GM23338 (cell line): ENCODE measurements around the gene SEC23A. TPM values are rescaled to one million over a fixed set of nuclear protein-coding genes. Genes with fewer than 3 reads are reported as not detected.

ENCODE experiments used
- ATAC-seq: fragments of 200-7000 bp; cut with Tn5 transposase; 3 replicates; pipeline ENCODE4 v1.9.1; 2020
- DNase-seq: peaks from one replicate; pipeline ENCODE4 v3.0.0-alpha.2; 2015; ENCODE audit warnings: low spot score
- H2AFZ ChIP-seq: fragments of 200-600 bp; sonication (generic); 2 replicates; pipeline ENCODE4 v1.8.0; 2016; ENCODE audit warnings: antibody characterized with exemption, mild to moderate bottlenecking, moderate library complexity
- H3F3A ChIP-seq: fragments of 200-600 bp; sonication (generic); replicated peaks from 2 replicates; pipeline ENCODE4 v1.8.0; 2017; ENCODE audit warnings: antibody characterized with exemption, mixed run types, low read depth
- H3K27ac ChIP-seq: fragments of 200-600 bp; sonication (generic); 2 replicates; pipeline ENCODE4 v1.6.1; 2016; ENCODE audit warnings: low read depth
- H3K27me3 ChIP-seq: fragments of 200-600 bp; sonication (generic); 2 replicates; pipeline ENCODE4 v1.8.0; 2016; ENCODE audit warnings: mild to moderate bottlenecking, mixed run types, moderate library complexity; ENCODE audit not compliant: insufficient read depth
- H3K36me3 ChIP-seq: fragments of 200-600 bp; sonication (generic); 2 replicates; pipeline ENCODE4 v1.8.0; 2016; ENCODE audit warnings: mild to moderate bottlenecking; ENCODE audit not compliant: insufficient read depth
- H3K4me1 ChIP-seq: fragments of 200-600 bp; sonication (generic); 2 replicates; pipeline ENCODE4 v1.8.0; 2016; ENCODE audit warnings: mild to moderate bottlenecking, moderate library complexity; ENCODE audit not compliant: insufficient read depth
- H3K4me2 ChIP-seq: fragments of 200-600 bp; sonication (generic); 2 replicates; pipeline ENCODE4 v1.7.1; 2017; ENCODE audit warnings: mixed run types
- H3K4me3 ChIP-seq: fragments of 200-600 bp; sonication (generic); 2 replicates; pipeline ENCODE4 v1.6.1; 2016; ENCODE audit warnings: mixed run types
- H3K79me2 ChIP-seq: fragments of 200-600 bp; sonication (generic); replicated peaks from 2 replicates; pipeline ENCODE4 v1.8.0; 2017; ENCODE audit warnings: mild to moderate bottlenecking; ENCODE audit not compliant: insufficient read depth
- H3K9me2 ChIP-seq: fragments of 200-600 bp; sonication (generic); 2 replicates; pipeline ENCODE4 v1.8.0; 2017; ENCODE audit not compliant: insufficient read depth
- H4K20me1 ChIP-seq: fragments of 200-600 bp; sonication (generic); replicated peaks from 2 replicates; pipeline ENCODE4 v1.8.0; 2017; ENCODE audit warnings: mild to moderate bottlenecking; ENCODE audit not compliant: insufficient read depth
- H3K27ac Mint-ChIP-seq: 2 replicates; pipeline ENCODE4 v1.8.0; 2020; ENCODE audit warnings: inconsistent platforms, mild to moderate bottlenecking, moderate library complexity, mixed read lengths
- H3K27me3 Mint-ChIP-seq: 3 replicates; pipeline ENCODE4 v1.8.0; 2022; ENCODE audit warnings: low read depth, mild to moderate bottlenecking, moderate library complexity, mixed read lengths, inconsistent platforms; ENCODE audit not compliant: insufficient read depth, poor library complexity
- H3K36me3 Mint-ChIP-seq: 3 replicates; pipeline ENCODE4 v1.8.0; 2021; ENCODE audit warnings: low read depth, mild to moderate bottlenecking, inconsistent platforms, moderate library complexity, mixed read lengths
- H3K4me1 Mint-ChIP-seq: 3 replicates; pipeline ENCODE4 v1.8.0; 2020; ENCODE audit warnings: mild to moderate bottlenecking, inconsistent platforms, mixed read lengths
- H3K4me3 Mint-ChIP-seq: 3 replicates; pipeline ENCODE4 v1.8.0; 2021; ENCODE audit warnings: moderate library complexity, mild to moderate bottlenecking, inconsistent platforms, mixed read lengths
- H3K9me3 Mint-ChIP-seq: 3 replicates; pipeline ENCODE4 v1.8.0; 2020; ENCODE audit warnings: moderate library complexity, mild to moderate bottlenecking, inconsistent platforms, mixed read lengths
- EZH2 ChIP-seq: fragments of 200-600 bp; sonication (generic); IDR thresholded peaks from one replicate; pipeline ENCODE4 v1.8.0; 2017; ENCODE audit warnings: antibody characterized with exemption, mild to moderate bottlenecking, low read depth; ENCODE audit not compliant: unreplicated experiment
- EZH2phosphoT487 ChIP-seq: fragments of 200-600 bp; sonication (generic); IDR thresholded peaks from one replicate; pipeline ENCODE4 v1.8.1; 2018; ENCODE audit warnings: antibody characterized with exemption; ENCODE audit not compliant: unreplicated experiment
- JUNB ChIP-seq: IDR thresholded peaks from one replicate; pipeline ENCODE4 v1.6.1; 2016; ENCODE audit warnings: antibody characterized with exemption; ENCODE audit not compliant: unreplicated experiment
- NANOG ChIP-seq: IDR thresholded peaks from 2 replicates; pipeline ENCODE4 v1.6.1; 2016; ENCODE audit warnings: antibody characterized with exemption, borderline replicate concordance
- POLR2AphosphoS5 ChIP-seq: IDR thresholded peaks from 2 replicates; pipeline ENCODE4 v1.6.1; 2016; ENCODE audit warnings: antibody characterized with exemption, low read depth
- STAT1 ChIP-seq: IDR thresholded peaks from one replicate; pipeline ENCODE4 v1.6.1; 2016; ENCODE audit warnings: antibody characterized with exemption; ENCODE audit not compliant: unreplicated experiment
- ZNF114 ChIP-seq: fragments of 250-450 bp; sonication (Bioruptor Pico); IDR thresholded peaks from 2 replicates; pipeline ENCODE4 v1.5.0; 2020; ENCODE audit warnings: mild to moderate bottlenecking, moderate library complexity
- ZNF331 ChIP-seq: fragments of 250-450 bp; sonication (Bioruptor Pico); IDR thresholded peaks from 2 replicates; pipeline ENCODE4 v1.5.0; 2020; ENCODE audit warnings: low read depth, mild to moderate bottlenecking, moderate library complexity
- polyA plus RNA-seq: library from polyadenylated mRNA; unstranded; fragments of >200 nt; fragmentation: Nextera tagmentation; extraction: Ambion mirVana; gene quantifications from 2 replicates; pipeline ENCODE4 v1.2.1, GENCODE V29; 2016
- total RNA-seq: library from RNA; depleted of rRNA; stranded (reverse); fragments of >200 nt; shearing (Covaris generic); gene quantifications from 2 replicates; pipeline ENCODE4 v1.2.3, GENCODE V29; 2014
- TF ChIP-seq, protein P1 (sequence below): IDR thresholded peaks from 2 replicates; pipeline ENCODE4 v1.6.1; 2016; ENCODE audit warnings: antibody characterized with exemption
- TF ChIP-seq, protein P2 (sequence below): fragments of 250-450 bp; sonication (Bioruptor Pico); IDR thresholded peaks from 2 replicates; pipeline ENCODE4 v1.5.0; 2020; ENCODE audit warnings: mild to moderate bottlenecking, moderate library complexity
- TF ChIP-seq, protein P3 (sequence below): IDR thresholded peaks from one replicate; pipeline ENCODE4 v1.6.1; 2018; ENCODE audit warnings: antibody characterized with exemption; ENCODE audit not compliant: unreplicated experiment

SEC23A gene
- total and polyA plus RNA-seq, 2 experiments from 2014 or later, result 22.7 to 89.9 TPM

DNA sequence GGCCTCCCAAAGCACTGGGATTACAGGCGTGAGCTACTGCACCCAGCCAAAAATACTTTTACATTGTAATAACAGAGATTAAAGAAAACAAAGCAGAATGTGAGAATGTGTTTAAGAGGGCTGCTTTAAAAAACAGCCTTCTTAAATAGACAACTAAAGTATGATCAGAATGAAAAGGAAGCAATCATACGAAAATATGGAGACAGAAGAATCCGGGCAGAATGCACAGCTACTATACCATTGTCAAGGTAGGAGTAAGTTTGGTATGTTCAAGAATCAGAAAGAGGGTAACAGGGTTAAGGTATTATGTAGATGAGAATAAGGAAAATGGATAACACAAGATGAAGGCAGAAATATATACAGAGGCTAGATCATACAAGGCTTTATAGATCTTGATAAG lies 8.5 kb downstream of the SEC23A start:
- H3K27ac Mint-ChIP-seq, result no peak overlapping the region
- H3K4me1 ChIP-seq, result peaks cover 4% of the 10 kb centered on the region
- H3K27ac ChIP-seq, result no peak overlapping the region
- no peaks in the 10 kb centered on the region for H3F3A ChIP-seq
- no peak overlapping the region for H2AFZ ChIP-seq
- no peaks in the 10 kb centered on the region for H3K27me3 Mint-ChIP-seq
- no peaks in the 10 kb centered on the region for H3K27me3 ChIP-seq
- no peak for ATAC-seq
- peaks cover 43% of the 10 kb centered on the region for H3K36me3 ChIP-seq
- no peak overlapping the region for H3K4me2 ChIP-seq
- peaks cover 47% of the 10 kb centered on the region for H3K36me3 Mint-ChIP-seq
- peaks cover 9% of the 10 kb centered on the region; the same call in 2 of the 3 replicates for H3K4me1 Mint-ChIP-seq
- H3K9me3 Mint-ChIP-seq, result no peaks in the 10 kb centered on the region
- 0 out of 2 replicates have a peak, but pooled peaks cover 6% of the 10 kb centered on the region for H4K20me1 ChIP-seq
- no peak for TF ChIP-seq EZH2
- TF ChIP-seq ZNF331 (CRISPR knock-in tag), result no peak
- no peak for TF ChIP-seq ZNF114 (CRISPR knock-in tag)
- no peak for TF ChIP-seq POLR2AphosphoS5
- TF ChIP-seq, protein P1, sequence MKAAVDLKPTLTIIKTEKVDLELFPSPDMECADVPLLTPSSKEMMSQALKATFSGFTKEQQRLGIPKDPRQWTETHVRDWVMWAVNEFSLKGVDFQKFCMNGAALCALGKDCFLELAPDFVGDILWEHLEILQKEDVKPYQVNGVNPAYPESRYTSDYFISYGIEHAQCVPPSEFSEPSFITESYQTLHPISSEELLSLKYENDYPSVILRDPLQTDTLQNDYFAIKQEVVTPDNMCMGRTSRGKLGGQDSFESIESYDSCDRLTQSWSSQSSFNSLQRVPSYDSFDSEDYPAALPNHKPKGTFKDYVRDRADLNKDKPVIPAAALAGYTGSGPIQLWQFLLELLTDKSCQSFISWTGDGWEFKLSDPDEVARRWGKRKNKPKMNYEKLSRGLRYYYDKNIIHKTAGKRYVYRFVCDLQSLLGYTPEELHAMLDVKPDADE, result no peak
- TF ChIP-seq NANOG, result no peak
- no peak for TF ChIP-seq STAT1
- no peak for TF ChIP-seq EZH2phosphoT487
- TF ChIP-seq, protein P2, sequence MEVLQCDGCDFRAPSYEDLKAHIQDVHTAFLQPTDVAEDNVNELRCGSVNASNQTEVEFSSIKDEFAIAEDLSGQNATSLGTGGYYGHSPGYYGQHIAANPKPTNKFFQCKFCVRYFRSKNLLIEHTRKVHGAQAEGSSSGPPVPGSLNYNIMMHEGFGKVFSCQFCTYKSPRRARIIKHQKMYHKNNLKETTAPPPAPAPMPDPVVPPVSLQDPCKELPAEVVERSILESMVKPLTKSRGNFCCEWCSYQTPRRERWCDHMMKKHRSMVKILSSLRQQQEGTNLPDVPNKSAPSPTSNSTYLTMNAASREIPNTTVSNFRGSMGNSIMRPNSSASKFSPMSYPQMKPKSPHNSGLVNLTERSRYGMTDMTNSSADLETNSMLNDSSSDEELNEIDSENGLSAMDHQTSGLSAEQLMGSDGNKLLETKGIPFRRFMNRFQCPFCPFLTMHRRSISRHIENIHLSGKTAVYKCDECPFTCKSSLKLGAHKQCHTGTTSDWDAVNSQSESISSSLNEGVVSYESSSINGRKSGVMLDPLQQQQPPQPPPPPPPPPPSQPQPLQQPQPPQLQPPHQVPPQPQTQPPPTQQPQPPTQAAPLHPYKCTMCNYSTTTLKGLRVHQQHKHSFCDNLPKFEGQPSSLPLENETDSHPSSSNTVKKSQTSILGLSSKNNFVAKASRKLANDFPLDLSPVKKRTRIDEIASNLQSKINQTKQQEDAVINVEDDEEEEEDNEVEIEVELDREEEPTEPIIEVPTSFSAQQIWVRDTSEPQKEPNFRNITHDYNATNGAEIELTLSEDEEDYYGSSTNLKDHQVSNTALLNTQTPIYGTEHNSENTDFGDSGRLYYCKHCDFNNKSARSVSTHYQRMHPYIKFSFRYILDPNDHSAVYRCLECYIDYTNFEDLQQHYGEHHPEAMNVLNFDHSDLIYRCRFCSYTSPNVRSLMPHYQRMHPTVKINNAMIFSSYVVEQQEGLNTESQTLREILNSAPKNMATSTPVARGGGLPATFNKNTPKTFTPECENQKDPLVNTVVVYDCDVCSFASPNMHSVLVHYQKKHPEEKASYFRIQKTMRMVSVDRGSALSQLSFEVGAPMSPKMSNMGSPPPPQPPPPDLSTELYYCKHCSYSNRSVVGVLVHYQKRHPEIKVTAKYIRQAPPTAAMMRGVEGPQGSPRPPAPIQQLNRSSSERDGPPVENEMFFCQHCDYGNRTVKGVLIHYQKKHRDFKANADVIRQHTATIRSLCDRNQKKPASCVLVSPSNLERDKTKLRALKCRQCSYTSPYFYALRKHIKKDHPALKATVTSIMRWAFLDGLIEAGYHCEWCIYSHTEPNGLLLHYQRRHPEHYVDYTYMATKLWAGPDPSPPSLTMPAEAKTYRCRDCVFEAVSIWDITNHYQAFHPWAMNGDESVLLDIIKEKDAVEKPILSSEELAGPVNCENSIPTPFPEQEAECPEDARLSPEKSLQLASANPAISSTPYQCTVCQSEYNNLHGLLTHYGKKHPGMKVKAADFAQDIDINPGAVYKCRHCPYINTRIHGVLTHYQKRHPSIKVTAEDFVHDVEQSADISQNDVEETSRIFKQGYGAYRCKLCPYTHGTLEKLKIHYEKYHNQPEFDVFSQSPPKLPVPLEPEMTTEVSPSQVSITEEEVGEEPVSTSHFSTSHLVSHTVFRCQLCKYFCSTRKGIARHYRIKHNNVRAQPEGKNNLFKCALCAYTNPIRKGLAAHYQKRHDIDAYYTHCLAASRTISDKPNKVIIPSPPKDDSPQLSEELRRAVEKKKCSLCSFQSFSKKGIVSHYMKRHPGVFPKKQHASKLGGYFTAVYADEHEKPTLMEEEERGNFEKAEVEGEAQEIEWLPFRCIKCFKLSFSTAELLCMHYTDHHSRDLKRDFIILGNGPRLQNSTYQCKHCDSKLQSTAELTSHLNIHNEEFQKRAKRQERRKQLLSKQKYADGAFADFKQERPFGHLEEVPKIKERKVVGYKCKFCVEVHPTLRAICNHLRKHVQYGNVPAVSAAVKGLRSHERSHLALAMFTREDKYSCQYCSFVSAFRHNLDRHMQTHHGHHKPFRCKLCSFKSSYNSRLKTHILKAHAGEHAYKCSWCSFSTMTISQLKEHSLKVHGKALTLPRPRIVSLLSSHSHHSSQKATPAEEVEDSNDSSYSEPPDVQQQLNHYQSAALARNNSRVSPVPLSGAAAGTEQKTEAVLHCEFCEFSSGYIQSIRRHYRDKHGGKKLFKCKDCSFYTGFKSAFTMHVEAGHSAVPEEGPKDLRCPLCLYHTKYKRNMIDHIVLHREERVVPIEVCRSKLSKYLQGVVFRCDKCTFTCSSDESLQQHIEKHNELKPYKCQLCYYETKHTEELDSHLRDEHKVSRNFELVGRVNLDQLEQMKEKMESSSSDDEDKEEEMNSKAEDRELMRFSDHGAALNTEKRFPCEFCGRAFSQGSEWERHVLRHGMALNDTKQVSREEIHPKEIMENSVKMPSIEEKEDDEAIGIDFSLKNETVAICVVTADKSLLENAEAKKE, result no peak
- TF ChIP-seq, protein P3, sequence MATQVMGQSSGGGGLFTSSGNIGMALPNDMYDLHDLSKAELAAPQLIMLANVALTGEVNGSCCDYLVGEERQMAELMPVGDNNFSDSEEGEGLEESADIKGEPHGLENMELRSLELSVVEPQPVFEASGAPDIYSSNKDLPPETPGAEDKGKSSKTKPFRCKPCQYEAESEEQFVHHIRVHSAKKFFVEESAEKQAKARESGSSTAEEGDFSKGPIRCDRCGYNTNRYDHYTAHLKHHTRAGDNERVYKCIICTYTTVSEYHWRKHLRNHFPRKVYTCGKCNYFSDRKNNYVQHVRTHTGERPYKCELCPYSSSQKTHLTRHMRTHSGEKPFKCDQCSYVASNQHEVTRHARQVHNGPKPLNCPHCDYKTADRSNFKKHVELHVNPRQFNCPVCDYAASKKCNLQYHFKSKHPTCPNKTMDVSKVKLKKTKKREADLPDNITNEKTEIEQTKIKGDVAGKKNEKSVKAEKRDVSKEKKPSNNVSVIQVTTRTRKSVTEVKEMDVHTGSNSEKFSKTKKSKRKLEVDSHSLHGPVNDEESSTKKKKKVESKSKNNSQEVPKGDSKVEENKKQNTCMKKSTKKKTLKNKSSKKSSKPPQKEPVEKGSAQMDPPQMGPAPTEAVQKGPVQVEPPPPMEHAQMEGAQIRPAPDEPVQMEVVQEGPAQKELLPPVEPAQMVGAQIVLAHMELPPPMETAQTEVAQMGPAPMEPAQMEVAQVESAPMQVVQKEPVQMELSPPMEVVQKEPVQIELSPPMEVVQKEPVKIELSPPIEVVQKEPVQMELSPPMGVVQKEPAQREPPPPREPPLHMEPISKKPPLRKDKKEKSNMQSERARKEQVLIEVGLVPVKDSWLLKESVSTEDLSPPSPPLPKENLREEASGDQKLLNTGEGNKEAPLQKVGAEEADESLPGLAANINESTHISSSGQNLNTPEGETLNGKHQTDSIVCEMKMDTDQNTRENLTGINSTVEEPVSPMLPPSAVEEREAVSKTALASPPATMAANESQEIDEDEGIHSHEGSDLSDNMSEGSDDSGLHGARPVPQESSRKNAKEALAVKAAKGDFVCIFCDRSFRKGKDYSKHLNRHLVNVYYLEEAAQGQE, result no peak
- no peak for TF ChIP-seq JUNB
- DNase-seq, result no peak
- H3K4me3 Mint-ChIP-seq, result no peak overlapping the region
- peaks cover 33% of the 10 kb centered on the region for H3K79me2 ChIP-seq
- no peak overlapping the region for H3K4me3 ChIP-seq
- no peaks in the 10 kb centered on the region for H3K9me2 ChIP-seq
